Neural crest cell (in vitro differentiated cells): ENCODE data around the gene SPATA13. TPM values are rescaled to one million over a fixed set of nuclear protein-coding genes. Genes with fewer than 3 reads are reported as not detected.

Experiments used
- DNase-seq: peaks from one replicate; pipeline ENCODE4 v3.0.0; 2021; ENCODE audit warnings: low read depth, mixed read lengths, low spot score
- H3K27ac Mint-ChIP-seq: one replicate; pipeline ENCODE4 v1.8.0; 2021; ENCODE audit warnings: mild to moderate bottlenecking, mixed read lengths; ENCODE audit not compliant: unreplicated experiment
- H3K27me3 Mint-ChIP-seq: 2 replicates; pipeline ENCODE4 v1.8.0; 2021; ENCODE audit warnings: low read depth, mild to moderate bottlenecking, mixed read lengths
- H3K36me3 Mint-ChIP-seq: 2 replicates; pipeline ENCODE4 v1.8.0; 2021; ENCODE audit warnings: low read depth, mild to moderate bottlenecking, mixed read lengths
- H3K4me1 Mint-ChIP-seq: 2 replicates; pipeline ENCODE4 v1.8.0; 2021; ENCODE audit warnings: mixed read lengths
- H3K4me3 Mint-ChIP-seq: one replicate; pipeline ENCODE4 v1.8.0; 2021; ENCODE audit warnings: mild to moderate bottlenecking, mixed read lengths
- H3K9me3 Mint-ChIP-seq: 2 replicates; pipeline ENCODE4 v1.8.0; 2021; ENCODE audit warnings: mixed read lengths
- total RNA-seq: library from RNA; stranded (reverse); gene quantifications from 2 replicates; pipeline ENCODE4 v1.2.1, GENCODE V29; 2021
- TF ChIP-seq, protein P1 (sequence below): fragments of 200-600 bp; sonication (generic); conservative IDR thresholded peaks from 2 replicates; pipeline ENCODE4 v1.5.0; 2021; ENCODE audit warnings: antibody characterized with exemption, mild to moderate bottlenecking

SPATA13 gene
- total RNA-seq, 1 donor from 2014 or later = 45.8 TPM

DNA sequence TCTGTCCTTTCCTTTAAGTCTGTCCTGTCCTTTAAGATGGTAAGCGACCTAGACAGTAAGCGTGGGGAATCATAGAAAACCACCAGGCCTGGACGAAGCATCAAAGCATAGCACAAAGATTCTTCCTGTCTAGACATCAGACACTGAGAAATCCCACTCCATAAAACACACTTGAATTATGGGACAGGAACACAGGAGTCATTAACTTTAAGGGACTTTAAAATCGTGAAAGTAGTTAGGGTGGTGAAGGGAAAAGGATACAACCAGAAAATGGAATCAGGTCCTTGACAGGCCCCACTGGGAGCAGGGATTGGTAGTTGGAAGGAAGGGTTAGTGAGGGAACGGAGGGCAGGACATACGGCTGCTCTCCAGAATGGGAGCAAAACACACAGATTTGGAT is 117.2 kb downstream of the SPATA13 start:
- Mint-ChIP-seq H3K27ac (no peak overlapping the region), H3K4me1 (peaks cover 27% of the 10 kb centered on the region), H3K36me3 (peaks cover under 1% of the 10 kb centered on the region), H3K9me3 (no peaks in the 10 kb centered on the region), H3K4me3 (no peak overlapping the region), H3K27me3 (no peaks in the 10 kb centered on the region)
- DNase-seq = no peak
- TF ChIP-seq, protein P1, sequence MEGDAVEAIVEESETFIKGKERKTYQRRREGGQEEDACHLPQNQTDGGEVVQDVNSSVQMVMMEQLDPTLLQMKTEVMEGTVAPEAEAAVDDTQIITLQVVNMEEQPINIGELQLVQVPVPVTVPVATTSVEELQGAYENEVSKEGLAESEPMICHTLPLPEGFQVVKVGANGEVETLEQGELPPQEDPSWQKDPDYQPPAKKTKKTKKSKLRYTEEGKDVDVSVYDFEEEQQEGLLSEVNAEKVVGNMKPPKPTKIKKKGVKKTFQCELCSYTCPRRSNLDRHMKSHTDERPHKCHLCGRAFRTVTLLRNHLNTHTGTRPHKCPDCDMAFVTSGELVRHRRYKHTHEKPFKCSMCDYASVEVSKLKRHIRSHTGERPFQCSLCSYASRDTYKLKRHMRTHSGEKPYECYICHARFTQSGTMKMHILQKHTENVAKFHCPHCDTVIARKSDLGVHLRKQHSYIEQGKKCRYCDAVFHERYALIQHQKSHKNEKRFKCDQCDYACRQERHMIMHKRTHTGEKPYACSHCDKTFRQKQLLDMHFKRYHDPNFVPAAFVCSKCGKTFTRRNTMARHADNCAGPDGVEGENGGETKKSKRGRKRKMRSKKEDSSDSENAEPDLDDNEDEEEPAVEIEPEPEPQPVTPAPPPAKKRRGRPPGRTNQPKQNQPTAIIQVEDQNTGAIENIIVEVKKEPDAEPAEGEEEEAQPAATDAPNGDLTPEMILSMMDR = no peak

DNA sequence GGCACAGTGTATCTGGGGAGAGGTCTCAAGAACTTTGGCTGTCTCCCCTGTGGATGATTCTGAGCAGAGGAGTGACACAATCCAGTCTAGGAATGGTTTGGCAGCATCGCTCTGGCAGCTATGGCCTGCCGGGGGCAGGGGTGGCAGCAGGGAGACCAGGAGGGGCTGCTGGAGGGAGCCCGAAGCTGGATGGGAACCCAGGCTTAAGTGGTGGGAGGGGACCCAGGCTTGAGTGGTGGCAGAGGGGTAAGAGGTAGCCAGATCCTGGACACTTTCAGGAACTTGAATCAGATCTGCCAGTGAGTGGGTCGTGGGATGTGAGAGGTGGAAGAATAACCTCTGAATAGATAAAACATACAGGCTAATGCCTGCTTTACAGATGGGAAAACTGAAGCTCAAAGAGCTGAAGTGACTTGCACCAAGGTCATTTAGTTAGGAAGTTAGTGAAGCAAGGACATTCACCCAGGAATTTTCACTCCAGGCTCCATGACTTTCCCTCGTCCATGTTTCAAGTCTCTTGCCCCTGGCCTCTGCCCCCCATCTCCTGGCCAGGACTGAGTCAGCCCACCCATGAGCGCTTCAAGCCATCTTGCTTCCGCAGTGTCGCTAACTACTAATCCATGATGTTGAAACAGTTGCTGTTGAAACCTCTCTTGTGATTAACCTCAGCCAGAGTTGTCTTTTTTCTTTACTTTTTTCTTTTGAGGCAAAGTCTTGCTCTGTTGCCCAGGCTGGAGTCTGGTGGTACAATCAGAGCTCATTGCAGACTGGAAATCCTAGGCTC is 119.0 kb downstream of the SPATA13 start:
- peaks cover 20% of the 10 kb centered on the region for H3K4me1 Mint-ChIP-seq
- no peaks in the 10 kb centered on the region for H3K36me3 Mint-ChIP-seq
- no peaks in the 10 kb centered on the region for H3K27me3 Mint-ChIP-seq
- H3K4me3 Mint-ChIP-seq = no peak overlapping the region
- no peak for DNase-seq
- H3K27ac Mint-ChIP-seq = no peak overlapping the region
- TF ChIP-seq, protein P1 = no peak
- H3K9me3 Mint-ChIP-seq = no peaks in the 10 kb centered on the region

DNA sequence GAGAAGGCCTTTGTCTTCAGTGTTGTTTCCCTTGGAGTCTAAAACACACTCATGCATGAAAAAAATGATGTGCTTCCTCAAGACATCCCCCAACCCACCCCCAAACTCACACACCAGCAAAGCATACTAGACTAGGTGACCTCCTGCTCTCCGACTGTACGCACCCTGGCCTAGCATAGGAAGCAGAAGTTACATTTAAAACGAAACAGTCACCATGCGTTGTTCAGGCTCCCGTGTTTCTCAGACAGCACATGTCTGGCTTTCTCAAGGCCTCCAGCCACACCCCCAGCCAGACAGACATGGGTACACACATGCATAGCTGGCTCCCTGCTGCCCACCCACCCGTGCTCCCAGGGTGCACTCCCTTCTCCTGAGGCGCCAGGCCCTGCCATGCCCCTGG is 120.2 kb downstream of the SPATA13 start:
- peak overlapping the region; percentile 62 for H3K27ac Mint-ChIP-seq
- peaks cover 13% of the 10 kb centered on the region for H3K4me1 Mint-ChIP-seq
- no peak overlapping the region for H3K4me3 Mint-ChIP-seq
- H3K27me3 Mint-ChIP-seq = no peaks in the 10 kb centered on the region
- no peak for DNase-seq
- peaks cover 2% of the 10 kb centered on the region for H3K36me3 Mint-ChIP-seq
- TF ChIP-seq, protein P1 = no peak
- no peaks in the 10 kb centered on the region for H3K9me3 Mint-ChIP-seq

DNA sequence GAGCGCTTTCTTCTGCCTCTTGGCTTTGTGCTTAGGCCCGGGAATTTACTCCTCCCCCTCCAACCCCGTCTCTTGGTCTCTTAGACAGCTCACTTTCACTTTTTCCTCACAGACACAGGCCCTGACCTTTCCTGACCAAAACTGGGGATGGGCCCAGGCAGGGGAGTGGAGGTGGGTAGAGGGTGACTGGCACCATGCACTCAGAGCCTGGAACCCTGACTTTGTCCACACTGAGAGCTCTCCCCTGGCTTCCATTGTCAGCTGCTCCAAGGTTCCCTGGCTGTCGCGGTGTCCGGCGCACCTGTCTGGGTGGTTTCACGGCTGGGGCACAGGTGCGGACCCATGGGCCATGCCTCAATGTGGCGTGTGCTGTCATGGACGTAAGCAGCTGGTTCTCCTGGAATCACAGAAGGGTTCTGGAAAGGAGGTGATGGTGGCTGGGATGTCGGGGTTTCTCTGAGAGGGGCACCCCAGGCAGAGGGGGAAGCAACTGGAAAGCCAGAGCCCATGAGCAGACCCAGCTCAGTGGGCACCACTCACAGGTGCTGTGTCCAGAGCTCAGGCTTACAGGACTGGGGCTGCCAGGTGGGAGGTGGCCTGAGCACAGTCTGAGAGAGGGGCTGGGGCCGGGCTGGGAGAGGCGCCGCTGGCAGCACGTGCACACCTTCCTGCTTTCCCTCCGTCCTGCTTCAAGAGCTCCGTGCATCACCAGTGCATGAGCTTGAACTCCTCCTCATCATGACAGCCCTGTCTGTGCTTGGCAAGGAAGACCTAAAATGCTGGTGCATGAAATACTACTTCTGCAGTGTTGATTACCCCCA is 120.9 kb downstream of the SPATA13 start:
- peaks cover 13% of the 10 kb centered on the region for H3K4me1 Mint-ChIP-seq
- H3K27me3 Mint-ChIP-seq = no peaks in the 10 kb centered on the region
- H3K4me3 Mint-ChIP-seq = no peak overlapping the region
- peaks cover 2% of the 10 kb centered on the region for H3K36me3 Mint-ChIP-seq
- H3K27ac Mint-ChIP-seq = no peak overlapping the region
- H3K9me3 Mint-ChIP-seq = no peaks in the 10 kb centered on the region
- no peak for DNase-seq
- TF ChIP-seq, protein P1 = no peak

DNA sequence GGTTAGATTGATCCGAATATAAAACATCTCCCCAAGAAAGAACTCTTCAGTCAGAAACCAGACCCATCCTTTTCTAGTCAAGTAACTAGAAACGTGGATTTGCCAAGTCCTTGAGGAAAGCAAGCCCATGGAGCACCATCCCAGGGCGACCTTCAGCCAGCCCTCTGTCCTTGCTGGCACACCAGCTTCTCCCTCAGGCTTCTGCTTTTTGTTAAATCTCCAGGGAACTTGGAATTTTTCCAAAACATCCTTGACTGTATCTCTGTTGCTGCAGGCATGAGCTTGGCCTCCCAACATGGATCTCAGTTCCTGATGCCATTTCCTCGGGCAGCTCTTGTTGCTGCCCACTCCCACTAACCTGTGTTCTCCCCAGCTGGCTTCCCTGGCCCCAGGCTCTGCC is 121.7 kb downstream of the SPATA13 start:
- no peak for DNase-seq
- no peak overlapping the region for H3K4me3 Mint-ChIP-seq
- H3K27me3 Mint-ChIP-seq = no peaks in the 10 kb centered on the region
- peaks cover 2% of the 10 kb centered on the region for H3K36me3 Mint-ChIP-seq
- H3K27ac Mint-ChIP-seq = no peak overlapping the region
- H3K9me3 Mint-ChIP-seq = no peaks in the 10 kb centered on the region
- peaks cover 13% of the 10 kb centered on the region for H3K4me1 Mint-ChIP-seq
- TF ChIP-seq, protein P1 = no peak
